ENCODE results near the gene SPON1. TPM values are rescaled to one million over a fixed set of nuclear protein-coding genes. Genes with fewer than 3 reads are reported as not detected.

The SPON1 gene
- total RNA-seq, 4 donors from 2014 or later, result 58.5 to 344 (median 105) TPM

GRCh38 chr11:13993096-13993765 is 30.7 kb downstream of the SPON1 start:
- no peak for TF ChIP-seq CTCF (IDR thresholded peaks at IDR 0.05; ENCODE audit: low read depth)

GRCh38 chr11:13997881-13998280 is 35.4 kb downstream of the SPON1 start:
- TF ChIP-seq CTCF (IDR thresholded peaks at IDR 0.05; ENCODE audit: low read depth), result no peak

GRCh38 chr11:13999704-14000103 is 37.2 kb downstream of the SPON1 start:
- TF ChIP-seq CTCF (IDR thresholded peaks at IDR 0.05; ENCODE audit: low read depth), result no peak

GRCh38 chr11:14001597-14001996 is 39.1 kb downstream of the SPON1 start:
- no peak for TF ChIP-seq CTCF (IDR thresholded peaks at IDR 0.05; ENCODE audit: low read depth)

GRCh38 chr11:14007566-14007965 is 45.0 kb downstream of the SPON1 start:
- TF ChIP-seq CTCF (IDR thresholded peaks at IDR 0.05; ENCODE audit: low read depth), result no peak

GRCh38 chr11:14010665-14011064 is 48.1 kb downstream of the SPON1 start:
- no peak for TF ChIP-seq CTCF (IDR thresholded peaks at IDR 0.05; ENCODE audit: low read depth)

GRCh38 chr11:14012846-14013245 is 50.3 kb downstream of the SPON1 start:
- no peak for TF ChIP-seq CTCF (IDR thresholded peaks at IDR 0.05; ENCODE audit: low read depth)

All from subcutaneous adipose tissue (tissue), 4 donors.